Vagina (tissue), 2 donors: ENCODE data around the gene PSAP. TPM values are rescaled to one million over a fixed set of nuclear protein-coding genes. Genes with fewer than 3 reads are reported as not detected.

Experiments
- DNase-seq, 2 donors: peaks; one replicate each; pipeline ENCODE4 v3.0.0-alpha.2; 2017; ENCODE audit errors: extremely low spot score in 2 of 2
- H3K27ac ChIP-seq: fragments of 200-600 bp; sonication (generic); one replicate; pipeline ENCODE4 v1.5.1; 2019
- H3K27me3 ChIP-seq: fragments of 200-600 bp; sonication (generic); one replicate; pipeline ENCODE4 v1.5.1; 2019
- H3K36me3 ChIP-seq, 2 donors: fragments of 200-600 bp; sonication (generic); one replicate each; pipeline ENCODE4 v1.5.1; 2017 to 2019
- H3K4me1 ChIP-seq: fragments of 200-600 bp; sonication (generic); one replicate; pipeline ENCODE4 v1.5.1; 2019
- H3K4me3 ChIP-seq, 2 donors: fragments of 200-600 bp; sonication (generic); 1 replicate in 1 of 2; 2 replicates in 1 of 2; pipeline ENCODE4 v1.5.1; 2016 to 2019
- H3K9me3 ChIP-seq: fragments of 200-600 bp; sonication (generic); one replicate; pipeline ENCODE4 v1.5.1; 2019
- CTCF ChIP-seq, 3 experiments: fragments of 450-650 bp in 2 of 3; fragments of 200-600 bp in 1 of 3; sonication (generic) in 1 of 3; IDR thresholded peaks; one replicate each; pipeline ENCODE4 v1.5.1; 2017 to 2019; ENCODE audit warnings: antibody characterized with exemption in 3 of 3, mild to moderate bottlenecking in 2 of 3, moderate library complexity in 2 of 3
- POLR2A ChIP-seq, 2 donors: fragments of 450-650 bp; IDR thresholded peaks; one replicate each; pipeline ENCODE4 v1.6.1; 2017; ENCODE audit warnings: antibody characterized with exemption in 2 of 2, mild to moderate bottlenecking in 2 of 2, moderate library complexity in 2 of 2
- POLR2AphosphoS5 ChIP-seq, 2 donors: sonication (generic); formaldehyde crosslinking; IDR thresholded peaks; one replicate each; pipeline ENCODE4 v1.9.0; 2017; ENCODE audit warnings: antibody characterized with exemption in 2 of 2, mild to moderate bottlenecking in 2 of 2, low read depth in 1 of 2; ENCODE audit not compliant: insufficient read depth in 1 of 2
- intact Hi-C: fragments of 100-400 bp; cut with DNase I; formaldehyde crosslinking; loops from one replicate; pipeline ENCODE4 v1.15.1; 2023
- total RNA-seq: library from RNA; depleted of rRNA; stranded (reverse); fragments of >200 nt; gene quantifications from one replicate; pipeline ENCODE4 v1.2.3, GENCODE V29; 2016

Gene PSAP
- total RNA-seq, 1 donor from 2014 or later, result 680 TPM

GRCh38 chr10:71850021-71850742, 869 bp downstream of the PSAP start:
- H3K4me3 ChIP-seq, result peak overlapping the region; percentile 97 to 99
- intact Hi-C loops, result no loop called here
- TF ChIP-seq POLR2A (IDR thresholded peaks at IDR 0.05) (no peak), POLR2AphosphoS5 (IDR thresholded peaks at IDR 0.05; ENCODE audit: insufficient read depth in 1 of 2, low read depth in 1 of 2) (no peak), CTCF (IDR thresholded peaks at IDR 0.05) (no peak)
- no peak for DNase-seq
- H3K27me3 ChIP-seq, result no peaks in the 10 kb centered on the region
- H3K9me3 ChIP-seq, result no peaks in the 10 kb centered on the region
- peaks cover 48% of the 10 kb centered on the region for H3K4me1 ChIP-seq
- peak overlapping the region; percentile 99 for H3K27ac ChIP-seq
- no peaks in the 10 kb centered on the region for H3K36me3 ChIP-seq

GRCh38 chr10:71849461-71849908, 1.6 kb downstream of the PSAP start:
- Histone ChIP-seq H3K36me3 (no peaks in the 10 kb centered on the region), H3K27me3 (no peaks in the 10 kb centered on the region), H3K9me3 (no peaks in the 10 kb centered on the region), H3K4me1 (peaks cover 52% of the 10 kb centered on the region), H3K4me3 (peak overlapping the region; percentile 97 to 99), H3K27ac (peak overlapping the region; percentile 99)
- TF ChIP-seq POLR2AphosphoS5 (IDR thresholded peaks at IDR 0.05; ENCODE audit: insufficient read depth in 1 of 2, low read depth in 1 of 2) (no peak), POLR2A (IDR thresholded peaks at IDR 0.05) (no peak), CTCF (IDR thresholded peaks at IDR 0.05) (no peak)
- intact Hi-C loops, result no loop called here
- DNase-seq, result no peak

- peak overlapping the region; percentile 97 to 99 for H3K4me3 ChIP-seq
- no peak for DNase-seq
- no peak for TF ChIP-seq POLR2A (IDR thresholded peaks at IDR 0.05)
- TF ChIP-seq CTCF (IDR thresholded peaks at IDR 0.05), result no peak
- no peak for TF ChIP-seq POLR2AphosphoS5 (IDR thresholded peaks at IDR 0.05; ENCODE audit: insufficient read depth in 1 of 2, low read depth in 1 of 2)
- peaks cover 52% of the 10 kb centered on the region for H3K4me1 ChIP-seq
- H3K27me3 ChIP-seq, result no peaks in the 10 kb centered on the region
- no peaks in the 10 kb centered on the region for H3K36me3 ChIP-seq
- intact Hi-C loops, result no loop called here
- no peaks in the 10 kb centered on the region for H3K9me3 ChIP-seq
- peak overlapping the region; percentile 44 for H3K27ac ChIP-seq
These were observed 2.5 kb downstream of the PSAP start for GRCh38 chr10:71848325-71849275.

- Histone ChIP-seq H3K36me3 (no peaks in the 10 kb centered on the region), H3K4me3 (no peak overlapping the region), H3K27me3 (no peaks in the 10 kb centered on the region), H3K9me3 (no peaks in the 10 kb centered on the region), H3K27ac (peak overlapping the region; percentile 7), H3K4me1 (peaks cover 60% of the 10 kb centered on the region)
- TF ChIP-seq POLR2A (IDR thresholded peaks at IDR 0.05) (no peak), POLR2AphosphoS5 (IDR thresholded peaks at IDR 0.05; ENCODE audit: insufficient read depth in 1 of 2, low read depth in 1 of 2) (no peak), CTCF (IDR thresholded peaks at IDR 0.05) (no peak)
- intact Hi-C loops, result no loop called here
- DNase-seq, result no peak
These were observed 3.6 kb downstream of the PSAP start for GRCh38 chr10:71847418-71847817.
